Measurements from ENCODE around the gene PNLIP.
A peak's percentile ranks its signal among the peaks of the same experiment; 100 is the strongest.

PNLIP gene

GRCh38 chr10:116545756-116546155 lies at the start of gene PNLIP:
TSS of gene PNLIP (plus strand) at chr10:116545931. CDS start at chr10:116546093, 162 bp downstream.
- no peak for DNase-seq

GRCh38 chr10:116504786-116505185 lies 40.9 kb upstream of the PNLIP start:
- no peak for DNase-seq

- DNase-seq = no peak
Observed at GRCh38 chr10:116510565-116510964, 35.2 kb upstream of the PNLIP start.

GRCh38 chr10:116511365-116511764 lies 34.4 kb upstream of the PNLIP start:
- DNase-seq = no peak

GRCh38 chr10:116521424-116522290 lies 24.1 kb upstream of the PNLIP start:
- DNase-seq = peak; percentile 34

- DNase-seq = no peak
Observed at GRCh38 chr10:116522803-116523381, 22.8 kb upstream of the PNLIP start.

- no peak for DNase-seq
Observed at GRCh38 chr10:116524736-116525135, 21.0 kb upstream of the PNLIP start.

- DNase-seq = no peak
Observed at GRCh38 chr10:116526219-116526618, 19.5 kb upstream of the PNLIP start.

GRCh38 chr10:116536810-116537209 lies 8.9 kb upstream of the PNLIP start:
- DNase-seq = no peak

GRCh38 chr10:116538456-116538855 lies 7.3 kb upstream of the PNLIP start:
- no peak for DNase-seq

- no peak for DNase-seq
Observed at GRCh38 chr10:116538992-116539391, 6.7 kb upstream of the PNLIP start.

GRCh38 chr10:116540814-116541213 lies 4.9 kb upstream of the PNLIP start:
- no peak for DNase-seq

- DNase-seq = no peak
Observed at GRCh38 chr10:116542007-116542677, 3.6 kb upstream of the PNLIP start.

GRCh38 chr10:116545122-116545521 lies 609 bp upstream of the PNLIP start:
- DNase-seq = no peak

GRCh38 chr10:116548301-116548700 lies 2.6 kb downstream of the PNLIP start:
- no peak for DNase-seq

GRCh38 chr10:116553378-116553980 lies 7.7 kb downstream of the PNLIP start:
- DNase-seq = no peak

- DNase-seq = no peak
Observed at GRCh38 chr10:116554628-116555027, 8.9 kb downstream of the PNLIP start.

- DNase-seq = no peak
Observed at GRCh38 chr10:116555880-116556279, 10.1 kb downstream of the PNLIP start.

- DNase-seq = no peak
Observed at GRCh38 chr10:116557305-116557880, 11.7 kb downstream of the PNLIP start.

- no peak for DNase-seq
Observed at GRCh38 chr10:116565534-116565933, 19.8 kb downstream of the PNLIP start.

- DNase-seq = no peak
Observed at GRCh38 chr10:116566932-116567331, 21.2 kb downstream of the PNLIP start.

- DNase-seq = no peak
Observed at GRCh38 chr10:116567335-116567734, 21.6 kb downstream of the PNLIP start.

GRCh38 chr10:116574797-116575196 lies 29.1 kb downstream of the PNLIP start:
- DNase-seq = no peak

Data from inflammatory macrophage treated with lipopolysaccharide for 4 hours (primary cell).